ENCODE data around the gene DLGAP4.

DNA sequence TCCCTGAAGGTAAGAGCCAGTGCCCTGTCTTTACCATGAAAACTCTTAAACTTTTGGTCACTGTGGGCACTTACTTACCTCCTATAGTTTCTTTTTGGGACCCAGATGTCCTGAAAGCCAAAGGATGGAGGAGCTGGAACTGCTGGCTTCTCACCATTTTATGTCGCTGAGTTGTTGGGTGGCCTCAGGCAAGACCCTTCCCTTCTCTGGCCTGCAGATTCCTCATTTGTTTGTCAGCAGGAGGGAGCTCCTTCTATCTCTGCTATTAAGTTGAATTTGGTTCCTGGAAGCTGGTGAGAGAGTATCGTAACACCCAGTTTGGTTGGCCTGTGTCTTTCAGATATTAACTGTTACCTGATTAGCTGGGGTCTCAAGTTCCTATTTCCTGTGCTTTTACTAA, 167.0 kb downstream of the DLGAP4 start:
- TF ChIP-seq, protein P1, sequence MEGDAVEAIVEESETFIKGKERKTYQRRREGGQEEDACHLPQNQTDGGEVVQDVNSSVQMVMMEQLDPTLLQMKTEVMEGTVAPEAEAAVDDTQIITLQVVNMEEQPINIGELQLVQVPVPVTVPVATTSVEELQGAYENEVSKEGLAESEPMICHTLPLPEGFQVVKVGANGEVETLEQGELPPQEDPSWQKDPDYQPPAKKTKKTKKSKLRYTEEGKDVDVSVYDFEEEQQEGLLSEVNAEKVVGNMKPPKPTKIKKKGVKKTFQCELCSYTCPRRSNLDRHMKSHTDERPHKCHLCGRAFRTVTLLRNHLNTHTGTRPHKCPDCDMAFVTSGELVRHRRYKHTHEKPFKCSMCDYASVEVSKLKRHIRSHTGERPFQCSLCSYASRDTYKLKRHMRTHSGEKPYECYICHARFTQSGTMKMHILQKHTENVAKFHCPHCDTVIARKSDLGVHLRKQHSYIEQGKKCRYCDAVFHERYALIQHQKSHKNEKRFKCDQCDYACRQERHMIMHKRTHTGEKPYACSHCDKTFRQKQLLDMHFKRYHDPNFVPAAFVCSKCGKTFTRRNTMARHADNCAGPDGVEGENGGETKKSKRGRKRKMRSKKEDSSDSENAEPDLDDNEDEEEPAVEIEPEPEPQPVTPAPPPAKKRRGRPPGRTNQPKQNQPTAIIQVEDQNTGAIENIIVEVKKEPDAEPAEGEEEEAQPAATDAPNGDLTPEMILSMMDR (conservative IDR thresholded peaks at IDR 0.05 in 1 of 2, IDR thresholded peaks at IDR 0.05 in 1 of 2; ENCODE audit: extremely low read depth in 1 of 2, insufficient read depth in 1 of 2, low read depth in 1 of 2, low read length in 2 of 2): no peak
- TF ChIP-seq EZH2 (IDR thresholded peaks at IDR 0.05; ENCODE audit: borderline replicate concordance, low read length): no peak
